Stimulated activated CD4-positive, alpha-beta T cell treated with anti-CD3 and anti-CD28 coated beads, Interleukin-4, amount 100 ng/mL, for 48 hours (primary cell): ENCODE results near the gene TPK1.
A peak's percentile ranks its signal among the peaks of the same experiment; 100 is the strongest.
"Not testable (repeated sequence)": the region's sequence is repeated elsewhere in the genome, so short reads cannot be mapped to it uniquely, and the experiment has no call there.

Experiments used
- DNase-seq, 2 donors: peaks; one replicate each; pipeline ENCODE4 v3.0.0-alpha.2; 2020; ENCODE audit warnings: low read depth in 2 of 2

TPK1 gene

GRCh38 chr7:144777005-144777839 is 58.6 kb downstream of the TPK1 start:
- no peak for DNase-seq

GRCh38 chr7:144776447-144776846 is 59.4 kb downstream of the TPK1 start:
- DNase-seq: no peak

- no peak for DNase-seq
Observed at GRCh38 chr7:144775749-144776148, 60.1 kb downstream of the TPK1 start.

DNA sequence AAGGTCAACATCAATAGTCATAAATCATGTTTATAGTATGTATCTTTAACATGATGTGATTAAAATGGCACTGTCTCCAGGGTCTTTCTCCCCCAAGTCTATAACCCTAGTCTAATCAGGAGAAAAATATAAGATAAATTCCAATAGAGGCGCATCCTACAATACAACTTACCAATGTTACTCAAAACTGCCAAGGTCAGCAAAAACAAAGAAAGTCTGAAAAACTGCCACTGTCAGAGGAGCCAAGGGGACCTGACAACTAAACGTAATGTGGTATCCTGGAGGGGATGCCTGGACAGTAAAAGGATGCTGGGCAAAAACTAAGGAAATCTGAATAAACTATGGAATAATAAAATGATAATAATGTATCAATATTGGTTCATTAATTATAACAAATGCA is 63.9 kb downstream of the TPK1 start:
- no peak for DNase-seq

- no peak for DNase-seq
Observed at GRCh38 chr7:144771174-144771573, 64.7 kb downstream of the TPK1 start.

- DNase-seq: no peak
Observed at GRCh38 chr7:144769352-144769751, 66.5 kb downstream of the TPK1 start.

DNA sequence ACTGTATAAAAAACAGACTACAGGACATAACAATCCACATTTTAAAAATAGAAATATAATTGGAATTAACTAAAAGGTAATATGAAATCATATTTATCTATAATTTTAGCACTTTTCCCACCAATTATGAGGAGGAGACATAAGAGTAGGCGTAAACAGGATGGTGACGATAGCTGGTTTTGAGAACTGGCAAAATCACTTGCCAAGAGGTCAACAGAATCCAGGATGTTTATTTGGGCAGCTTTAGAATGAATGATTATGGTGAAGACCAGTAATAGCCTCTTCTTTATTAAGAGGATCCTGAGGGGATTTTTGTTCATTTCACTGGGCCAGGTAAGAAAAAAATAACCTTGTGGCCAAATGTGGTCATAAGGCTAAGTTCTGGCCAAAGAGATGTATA is 67.2 kb downstream of the TPK1 start:
- DNase-seq: no peak

- DNase-seq: no peak
Observed at GRCh38 chr7:144763291-144763690, 72.6 kb downstream of the TPK1 start.

DNA sequence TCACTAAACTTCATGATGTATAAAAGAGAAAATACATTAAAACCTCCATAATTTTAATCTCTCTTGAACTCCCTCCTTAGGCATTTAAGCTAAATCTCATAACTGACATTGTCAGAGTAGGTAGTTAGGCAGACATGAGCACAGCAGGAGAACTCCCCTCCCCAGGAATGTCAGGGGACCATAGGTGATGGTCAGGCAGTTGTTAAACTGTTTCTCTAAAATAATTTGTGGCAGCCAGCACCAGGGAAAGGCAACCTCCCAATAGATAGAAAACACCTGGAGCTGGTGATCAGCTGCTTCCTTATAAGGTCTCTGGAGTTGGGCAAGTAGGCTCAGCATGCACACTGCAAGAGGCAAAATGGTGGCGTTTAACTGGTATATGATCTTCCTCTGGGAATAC is 73.0 kb downstream of the TPK1 start:
- DNase-seq: no peak

DNA sequence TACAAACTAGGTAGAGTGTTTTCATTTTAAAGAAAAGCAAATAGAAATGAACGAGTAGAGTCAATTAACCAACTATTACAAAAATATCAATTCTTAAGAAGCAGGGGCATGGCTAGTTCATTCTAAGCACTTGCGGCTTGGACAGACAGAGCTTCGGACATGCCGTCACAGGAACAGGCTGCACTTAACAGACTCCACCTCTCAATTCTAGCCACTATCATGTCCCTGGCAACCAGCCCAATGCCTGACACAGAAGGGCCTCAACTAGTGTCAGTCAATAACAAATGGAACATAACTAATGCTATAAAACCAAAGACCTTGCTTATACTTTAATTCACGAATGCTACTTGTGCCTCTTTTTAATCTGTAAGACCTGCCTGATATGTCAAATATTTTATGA is 74.4 kb downstream of the TPK1 start:
- DNase-seq: no peak

- no peak for DNase-seq
Observed at GRCh38 chr7:144759653-144760052, 76.2 kb downstream of the TPK1 start.

DNA sequence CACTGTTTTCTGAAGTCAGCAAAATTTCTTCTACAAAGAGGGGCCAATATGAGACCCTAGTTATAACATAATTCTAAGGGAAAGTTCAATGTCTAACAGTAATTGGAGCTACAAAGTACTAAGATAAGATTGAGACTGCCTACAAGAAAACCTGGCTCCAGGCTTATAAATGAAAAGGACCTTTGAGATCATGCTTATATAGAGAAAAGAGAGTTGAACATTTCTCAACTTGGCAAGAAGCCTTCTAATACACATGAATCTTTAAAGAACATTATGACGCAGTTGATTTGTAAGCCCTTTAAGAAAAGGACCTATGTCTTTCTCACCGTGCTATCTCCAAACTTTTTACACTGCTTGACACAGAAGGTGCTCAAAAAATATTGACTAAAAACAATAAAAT is 87.9 kb downstream of the TPK1 start:
- DNase-seq: no peak

DNA sequence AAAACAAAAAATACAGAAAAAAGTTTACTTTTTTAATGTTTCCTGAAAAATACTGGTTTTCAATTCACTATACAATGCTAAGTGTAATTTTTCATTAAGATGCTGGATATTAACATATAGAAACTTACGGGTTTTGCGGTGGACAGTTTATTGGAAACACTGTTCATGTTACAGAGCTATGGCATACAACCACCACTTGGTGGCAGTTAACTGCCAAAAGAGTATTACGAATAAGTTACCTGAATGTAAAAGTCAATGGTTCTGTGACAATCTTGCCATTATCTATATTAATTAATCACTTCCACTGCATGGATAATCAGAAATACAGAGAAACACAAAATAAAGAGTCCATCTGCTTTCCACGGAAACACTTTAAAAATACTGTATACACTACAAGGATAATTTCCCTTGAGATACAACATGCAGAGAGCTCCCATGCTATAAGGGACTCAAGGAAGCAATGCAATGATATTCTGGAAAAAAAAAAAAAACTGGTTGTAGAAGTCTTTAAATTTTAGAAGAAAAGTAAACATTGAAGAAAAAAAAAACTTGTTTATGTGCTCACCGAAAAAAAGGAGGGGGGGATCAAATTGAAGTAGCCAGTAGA is 97.0 kb downstream of the TPK1 start:
- peak in 1 of 2 donors; percentile 1 for DNase-seq

DNA sequence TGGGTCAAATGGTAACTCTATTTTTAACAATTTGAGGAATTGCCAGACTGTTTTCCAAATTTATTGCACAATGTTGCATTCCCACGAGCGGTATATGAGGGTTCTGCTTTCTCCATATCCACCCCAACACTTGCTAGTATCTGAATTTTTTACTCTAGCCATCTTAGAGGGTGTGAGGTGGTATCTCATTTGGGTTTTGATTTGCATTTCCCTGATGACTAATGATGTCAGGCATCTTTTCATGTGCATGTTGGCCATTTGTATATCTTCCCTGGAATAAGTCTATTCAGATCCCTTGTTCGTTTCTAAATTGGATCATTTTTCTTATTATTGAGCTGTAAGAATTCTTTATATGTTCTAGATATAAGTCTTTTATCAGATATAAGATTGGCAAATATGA is 97.7 kb downstream of the TPK1 start:
- DNase-seq: no peak

DNA sequence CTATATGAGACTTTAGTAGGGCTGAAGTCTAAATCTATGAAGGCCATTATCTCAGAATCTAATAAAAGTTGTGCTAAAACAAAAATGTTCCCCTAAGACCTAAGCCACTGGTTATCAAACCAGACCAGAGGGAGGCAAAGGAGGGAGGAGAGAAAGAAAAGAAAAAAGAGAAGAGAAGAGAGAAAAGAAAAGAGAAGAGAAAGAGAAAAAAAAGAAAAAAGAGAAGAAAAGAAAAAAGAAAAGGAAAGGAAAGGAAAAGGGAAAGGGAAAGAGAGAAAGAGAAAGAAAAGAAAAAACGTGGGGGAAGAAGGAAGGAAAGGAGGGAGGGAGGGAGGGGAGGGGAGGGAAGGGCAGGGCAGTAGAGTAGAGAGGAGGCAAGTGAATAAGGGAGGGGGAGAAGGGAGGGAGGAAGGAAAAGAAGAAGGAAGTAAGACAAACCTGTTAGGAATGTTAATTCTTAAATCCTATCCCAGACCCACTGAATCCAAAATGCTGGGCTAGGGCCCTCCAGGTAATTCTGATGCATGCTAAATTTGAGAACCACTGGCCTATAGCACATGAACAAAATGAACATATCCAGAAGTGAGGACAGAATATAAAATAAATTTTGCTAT is 98.9 kb downstream of the TPK1 start:
- DNase-seq: no peak

DNA sequence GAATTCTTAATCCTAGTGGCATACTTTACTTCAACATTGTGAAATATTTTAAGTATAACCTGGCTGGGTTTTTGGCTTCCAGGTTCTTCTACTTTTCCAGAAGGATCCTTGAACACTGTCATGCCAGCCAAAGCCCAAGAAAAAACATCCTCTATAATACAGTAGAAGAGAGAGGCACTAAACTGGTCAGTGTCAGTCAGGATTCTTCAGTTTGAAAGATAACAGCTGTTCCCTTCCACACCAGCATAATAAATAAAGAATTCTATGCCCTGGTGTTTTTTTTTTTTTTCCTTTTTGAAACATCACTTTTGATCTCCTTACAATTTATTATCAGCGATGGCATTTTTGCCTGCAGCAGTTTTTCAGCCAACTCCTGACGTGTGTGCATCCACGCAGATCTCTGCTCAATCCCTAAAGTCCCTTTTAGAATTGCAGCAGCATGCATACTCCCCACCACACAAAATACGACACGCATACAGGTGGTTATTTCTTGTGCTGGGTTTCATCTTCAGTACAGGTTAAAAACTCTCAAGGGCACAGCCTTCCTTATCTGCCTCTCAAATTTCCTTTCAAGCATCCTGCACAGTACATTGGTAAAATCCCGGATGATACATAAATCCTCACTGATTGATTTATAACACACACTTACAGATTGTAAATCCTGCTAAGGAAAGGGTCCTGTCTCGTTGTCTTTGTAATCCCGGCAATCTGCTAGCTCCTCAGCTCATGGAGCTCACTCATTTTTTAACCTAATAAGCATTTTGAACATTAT is 100.2 kb downstream of the TPK1 start:
- no peak for DNase-seq

GRCh38 chr7:144731661-144732351 is 104.0 kb downstream of the TPK1 start:
- DNase-seq: no peak

DNA sequence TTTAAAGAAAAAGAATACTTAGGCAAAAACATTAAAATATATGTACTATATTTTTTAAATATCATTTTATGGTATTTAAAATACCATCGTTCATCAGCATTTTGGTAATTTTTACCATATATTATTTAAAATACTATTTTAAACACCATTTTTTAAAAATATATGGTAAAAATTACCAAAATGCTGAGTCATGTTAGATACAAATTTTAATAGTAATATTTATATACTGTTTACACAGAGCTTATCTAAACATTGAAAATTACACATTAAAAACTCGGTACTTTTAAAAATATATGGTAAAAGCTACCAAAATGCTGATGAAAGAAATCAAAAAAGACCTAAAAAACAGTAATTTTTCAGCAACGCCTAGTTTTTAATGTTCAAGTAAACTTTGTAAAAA is 105.6 kb downstream of the TPK1 start:
- DNase-seq: no peak

GRCh38 chr7:144729226-144729625 is 106.6 kb downstream of the TPK1 start:
- DNase-seq: no peak

DNA sequence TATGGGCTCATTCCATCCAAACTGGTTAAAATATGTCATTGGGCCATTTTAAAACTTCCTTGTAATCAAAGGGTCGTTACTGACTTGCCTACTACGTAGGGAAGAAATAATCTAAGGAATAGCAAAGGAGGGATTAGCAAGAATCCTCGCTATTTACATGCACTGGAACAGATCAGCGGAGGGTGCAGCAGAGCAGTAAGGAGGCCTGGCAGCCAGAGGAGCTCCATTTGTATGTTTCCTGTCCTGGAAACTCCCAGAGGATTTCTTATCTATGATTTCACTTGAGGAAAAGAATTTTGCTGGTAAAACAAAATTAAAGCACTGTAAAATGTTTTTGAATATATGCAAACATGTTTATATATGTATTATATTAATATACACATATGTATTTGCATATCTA is 107.3 kb downstream of the TPK1 start:
- no peak for DNase-seq

GRCh38 chr7:144726840-144727239 is 109.0 kb downstream of the TPK1 start:
- DNase-seq: not testable (repeated sequence)

GRCh38 chr7:144725070-144725469 is 110.8 kb downstream of the TPK1 start:
- no peak for DNase-seq
